NCI-H1048 (cell line): ENCODE results near the gene INPP5D.
"Not testable (repeated sequence)": the region's sequence is repeated elsewhere in the genome, so short reads cannot be mapped to it uniquely, and the experiment has no call there.

Experiments used
- DNase-seq: peaks from one replicate; lab custom pipeline; 2025; lab: John Stamatoyannopoulos, UW

The INPP5D gene

GRCh38 chr2:233032551-233033320 is 27.4 kb upstream of the INPP5D start, which contains the start of gene NEU2:
TSS of gene NEU2 (plus strand) at chr2:233032672. CDS start at chr2:233032672, 0 bp downstream.
- DNase-seq = no peak

GRCh38 chr2:233033672-233034071 is 26.5 kb upstream of the INPP5D start:
- no peak for DNase-seq

GRCh38 chr2:233034091-233034882 is 25.9 kb upstream of the INPP5D start:
- DNase-seq = no peak

GRCh38 chr2:233035426-233036161 is 24.5 kb upstream of the INPP5D start:
- no peak for DNase-seq

- DNase-seq = no peak
Observed at GRCh38 chr2:233036162-233036838, 23.8 kb upstream of the INPP5D start.

- no peak for DNase-seq
Observed at GRCh38 chr2:233037078-233037477, 23.1 kb upstream of the INPP5D start.

- DNase-seq = no peak
Observed at GRCh38 chr2:233039212-233039845, 20.8 kb upstream of the INPP5D start.

GRCh38 chr2:233039846-233040530 is 20.2 kb upstream of the INPP5D start:
- no peak for DNase-seq

- DNase-seq = no peak
Observed at GRCh38 chr2:233040571-233040970, 19.6 kb upstream of the INPP5D start.

- no peak for DNase-seq
Observed at GRCh38 chr2:233041722-233042323, 18.3 kb upstream of the INPP5D start.

GRCh38 chr2:233042549-233042948 is 17.6 kb upstream of the INPP5D start:
- DNase-seq = no peak

GRCh38 chr2:233044974-233045605 is 15.1 kb upstream of the INPP5D start:
- DNase-seq = no peak

- DNase-seq = no peak
Observed at GRCh38 chr2:233047206-233047605, 12.9 kb upstream of the INPP5D start.

GRCh38 chr2:233047667-233048066 is 12.5 kb upstream of the INPP5D start:
- DNase-seq = no peak

GRCh38 chr2:233048569-233049193 is 11.5 kb upstream of the INPP5D start:
- DNase-seq = no peak

- DNase-seq = no peak
Observed at GRCh38 chr2:233049194-233049761, 10.9 kb upstream of the INPP5D start.

- DNase-seq = no peak
Observed at GRCh38 chr2:233051241-233052149, 8.6 kb upstream of the INPP5D start.

GRCh38 chr2:233052517-233052916 is 7.6 kb upstream of the INPP5D start:
- DNase-seq = not testable (repeated sequence)
